Measurements from ENCODE around the gene NCAPD2. TPM values are rescaled to one million over a fixed set of nuclear protein-coding genes. Genes with fewer than 3 reads are reported as not detected.
A peak's percentile ranks its signal among the peaks of the same experiment; 100 is the strongest.

Gene NCAPD2
- total and polyA plus RNA-seq, 4 donors = 5.8 to 30.7 (median 15.8) TPM

DNA sequence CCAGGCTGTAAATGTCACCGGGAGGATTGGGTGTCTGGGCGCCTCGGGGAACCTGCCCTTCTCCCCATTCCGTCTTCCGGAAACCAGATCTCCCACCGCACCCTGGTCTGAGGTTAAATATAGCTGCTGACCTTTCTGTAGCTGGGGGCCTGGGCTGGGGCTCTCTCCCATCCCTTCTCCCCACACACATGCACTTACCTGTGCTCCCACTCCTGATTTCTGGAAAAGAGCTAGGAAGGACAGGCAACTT, 41.7 kb downstream of the NCAPD2 start:
- H3K4me3 ChIP-seq = peak overlapping the region; percentile 91
- no peaks in the 10 kb centered on the region for H3K27me3 ChIP-seq (ENCODE audit: control insufficient read depth in 3 of 3, insufficient read depth in 3 of 3, low read length in 2 of 3)
- H3K4me1 ChIP-seq (ENCODE audit: control insufficient read depth in 5 of 5, insufficient read depth in 5 of 5, low read length in 5 of 5) = peaks cover 0 to 45% (median 29%) of the 10 kb centered on the region in 5 donors
- no peaks in the 10 kb centered on the region for H3K9me3 ChIP-seq (ENCODE audit: control insufficient read depth in 4 of 4, insufficient read depth in 3 of 4, low read length in 3 of 4)
- TF ChIP-seq, protein P1, sequence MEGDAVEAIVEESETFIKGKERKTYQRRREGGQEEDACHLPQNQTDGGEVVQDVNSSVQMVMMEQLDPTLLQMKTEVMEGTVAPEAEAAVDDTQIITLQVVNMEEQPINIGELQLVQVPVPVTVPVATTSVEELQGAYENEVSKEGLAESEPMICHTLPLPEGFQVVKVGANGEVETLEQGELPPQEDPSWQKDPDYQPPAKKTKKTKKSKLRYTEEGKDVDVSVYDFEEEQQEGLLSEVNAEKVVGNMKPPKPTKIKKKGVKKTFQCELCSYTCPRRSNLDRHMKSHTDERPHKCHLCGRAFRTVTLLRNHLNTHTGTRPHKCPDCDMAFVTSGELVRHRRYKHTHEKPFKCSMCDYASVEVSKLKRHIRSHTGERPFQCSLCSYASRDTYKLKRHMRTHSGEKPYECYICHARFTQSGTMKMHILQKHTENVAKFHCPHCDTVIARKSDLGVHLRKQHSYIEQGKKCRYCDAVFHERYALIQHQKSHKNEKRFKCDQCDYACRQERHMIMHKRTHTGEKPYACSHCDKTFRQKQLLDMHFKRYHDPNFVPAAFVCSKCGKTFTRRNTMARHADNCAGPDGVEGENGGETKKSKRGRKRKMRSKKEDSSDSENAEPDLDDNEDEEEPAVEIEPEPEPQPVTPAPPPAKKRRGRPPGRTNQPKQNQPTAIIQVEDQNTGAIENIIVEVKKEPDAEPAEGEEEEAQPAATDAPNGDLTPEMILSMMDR (IDR thresholded peaks at IDR 0.05; ENCODE audit: control extremely low read depth, extremely low read depth) = no peak
- WGBS, 2 donors = 0 to 10% methylated on average over 4 to 6 of the region's 6 CpGs
- DNase-seq (no peak), ATAC-seq (ENCODE audit: insufficient read depth, low FRiP score) (no peak)
- H3K36me3 ChIP-seq (ENCODE audit: control insufficient read depth in 4 of 4, insufficient read depth in 4 of 4, low read length in 4 of 4) = peaks cover 0 to 39% (median 23%) of the 10 kb centered on the region in 4 donors
- H3K27ac ChIP-seq (ENCODE audit: low read depth in 1 of 2, low read length in 1 of 2) = peak overlapping the region; percentile 97 to 98
- H3K9ac ChIP-seq (ENCODE audit: insufficient read depth in 1 of 2, low read length in 2 of 2) = peak overlapping the region; percentile 47 to 77

DNA sequence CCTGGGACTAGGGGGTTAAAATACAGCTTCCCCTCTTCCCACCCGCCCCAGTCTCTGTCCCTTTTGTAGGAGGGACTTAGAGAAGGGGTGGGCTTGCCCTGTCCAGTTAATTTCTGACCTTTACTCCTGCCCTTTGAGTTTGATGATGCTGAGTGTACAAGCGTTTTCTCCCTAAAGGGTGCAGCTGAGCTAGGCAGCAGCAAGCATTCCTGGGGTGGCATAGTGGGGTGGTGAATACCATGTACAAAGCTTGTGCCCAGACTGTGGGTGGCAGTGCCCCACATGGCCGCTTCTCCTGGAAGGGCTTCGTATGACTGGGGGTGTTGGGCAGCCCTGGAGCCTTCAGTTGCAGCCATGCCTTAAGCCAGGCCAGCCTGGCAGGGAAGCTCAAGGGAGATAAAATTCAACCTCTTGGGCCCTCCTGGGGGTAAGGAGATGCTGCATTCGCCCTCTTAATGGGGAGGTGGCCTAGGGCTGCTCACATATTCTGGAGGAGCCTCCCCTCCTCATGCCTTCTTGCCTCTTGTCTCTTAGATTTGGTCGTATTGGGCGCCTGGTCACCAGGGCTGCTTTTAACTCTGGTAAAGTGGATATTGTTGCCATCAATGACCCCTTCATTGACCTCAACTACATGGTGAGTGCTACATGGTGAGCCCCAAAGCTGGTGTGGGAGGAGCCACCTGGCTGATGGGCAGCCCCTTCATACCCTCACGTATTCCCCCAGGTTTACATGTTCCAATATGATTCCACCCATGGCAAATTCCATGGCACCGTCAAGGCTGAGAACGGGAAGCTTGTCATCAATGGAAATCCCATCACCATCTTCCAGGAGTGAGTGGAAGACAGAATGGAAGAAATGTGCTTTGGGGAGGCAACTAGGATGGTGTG, 42.3 kb downstream of the NCAPD2 start:
- ATAC-seq (ENCODE audit: insufficient read depth, low FRiP score) (no peak), DNase-seq (no peak)
- Histone ChIP-seq H3K36me3 (ENCODE audit: control insufficient read depth in 4 of 4, insufficient read depth in 4 of 4, low read length in 4 of 4) (peaks cover 0 to 35% (median 20%) of the 10 kb centered on the region in 4 donors), H3K4me1 (ENCODE audit: control insufficient read depth in 5 of 5, insufficient read depth in 5 of 5, low read length in 5 of 5) (peaks cover 0 to 51% (median 29%) of the 10 kb centered on the region in 5 donors), H3K9me3 (ENCODE audit: control insufficient read depth in 4 of 4, insufficient read depth in 3 of 4, low read length in 3 of 4) (no peaks in the 10 kb centered on the region), H3K27ac (ENCODE audit: low read depth in 1 of 2, low read length in 1 of 2) (peak overlapping the region; percentile 97 to 98), H3K9ac (ENCODE audit: insufficient read depth in 1 of 2, low read length in 2 of 2) (peak overlapping the region in 1 of 2 donors; percentile 77), H3K27me3 (ENCODE audit: control insufficient read depth in 3 of 3, insufficient read depth in 3 of 3, low read length in 2 of 3) (no peaks in the 10 kb centered on the region), H3K4me3 (peak overlapping the region; percentile 91)
- whole genome bisulfite sequencing, 2 donors = 60 to 66% methylated on average over 10 of the region's 10 CpGs
- TF ChIP-seq, protein P1 (IDR thresholded peaks at IDR 0.05; ENCODE audit: control extremely low read depth, extremely low read depth) = no peak

DNA sequence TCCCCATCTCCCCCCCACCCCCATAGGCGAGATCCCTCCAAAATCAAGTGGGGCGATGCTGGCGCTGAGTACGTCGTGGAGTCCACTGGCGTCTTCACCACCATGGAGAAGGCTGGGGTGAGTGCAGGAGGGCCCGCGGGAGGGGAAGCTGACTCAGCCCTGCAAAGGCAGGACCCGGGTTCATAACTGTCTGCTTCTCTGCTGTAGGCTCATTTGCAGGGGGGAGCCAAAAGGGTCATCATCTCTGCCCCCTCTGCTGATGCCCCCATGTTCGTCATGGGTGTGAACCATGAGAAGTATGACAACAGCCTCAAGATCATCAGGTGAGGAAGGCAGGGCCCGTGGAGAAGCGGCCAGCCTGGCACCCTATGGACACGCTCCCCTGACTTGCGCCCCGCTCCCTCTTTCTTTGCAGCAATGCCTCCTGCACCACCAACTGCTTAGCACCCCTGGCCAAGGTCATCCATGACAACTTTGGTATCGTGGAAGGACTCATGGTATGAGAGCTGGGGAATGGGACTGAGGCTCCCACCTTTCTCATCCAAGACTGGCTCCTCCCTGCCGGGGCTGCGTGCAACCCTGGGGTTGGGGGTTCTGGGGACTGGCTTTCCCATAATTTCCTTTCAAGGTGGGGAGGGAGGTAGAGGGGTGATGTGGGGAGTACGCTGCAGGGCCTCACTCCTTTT, 43.1 kb downstream of the NCAPD2 start:
- no peak for DNase-seq
- Histone ChIP-seq H3K9me3 (ENCODE audit: control insufficient read depth in 4 of 4, insufficient read depth in 3 of 4, low read length in 3 of 4) (no peaks in the 10 kb centered on the region), H3K27me3 (ENCODE audit: control insufficient read depth in 3 of 3, insufficient read depth in 3 of 3, low read length in 2 of 3) (no peaks in the 10 kb centered on the region), H3K4me1 (ENCODE audit: control insufficient read depth in 5 of 5, insufficient read depth in 5 of 5, low read length in 5 of 5) (peaks cover 0 to 54% (median 27%) of the 10 kb centered on the region in 5 donors), H3K36me3 (ENCODE audit: control insufficient read depth in 4 of 4, insufficient read depth in 4 of 4, low read length in 4 of 4) (peaks cover 0 to 35% (median 19%) of the 10 kb centered on the region in 4 donors), H3K27ac (ENCODE audit: low read depth in 1 of 2, low read length in 1 of 2) (peak overlapping the region in 1 of 2 donors; percentile 70), H3K9ac (ENCODE audit: insufficient read depth in 1 of 2, low read length in 2 of 2) (no peak overlapping the region), H3K4me3 (no peak overlapping the region)
- TF ChIP-seq, protein P1 (IDR thresholded peaks at IDR 0.05; ENCODE audit: control extremely low read depth, extremely low read depth) = no peak
- 68 to 76% methylated on average over 19 of the region's 19 CpGs for WGBS, 2 donors
- no peak for ATAC-seq (ENCODE audit: insufficient read depth, low FRiP score)
